ENCODE measurements around the gene KYNU. TPM values are rescaled to one million over a fixed set of nuclear protein-coding genes. Genes with fewer than 3 reads are reported as not detected.

KYNU gene
- total RNA-seq, 1 experiment from 2014 or later = 0.37 TPM

DNA sequence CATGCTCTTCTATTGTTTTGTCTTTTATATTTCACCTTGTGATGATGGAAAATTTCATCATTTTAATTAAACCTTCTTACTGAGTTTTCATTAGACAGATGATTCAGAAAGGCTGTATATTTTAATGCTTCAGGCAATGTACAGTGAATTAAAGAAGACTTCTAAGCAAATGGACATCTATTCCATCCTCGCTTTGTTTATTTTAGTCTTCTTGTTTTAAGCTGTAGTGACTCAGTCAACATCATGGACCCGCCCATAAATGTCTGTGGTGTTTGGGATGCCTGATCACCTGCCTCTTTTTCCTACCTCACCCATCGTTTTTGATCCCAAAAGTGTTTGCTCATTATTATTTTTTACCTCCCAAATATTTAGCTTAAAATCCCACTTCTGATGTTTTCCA lies 43.1 kb downstream of the KYNU start:
- no peak for DNase-seq
- Mint-ChIP-seq H3K9me3 (no peaks in the 10 kb centered on the region), H3K27ac (no peak overlapping the region), H3K4me1 (peaks cover 3 to 6% of the 10 kb centered on the region in 2 experiments; a peak in 2 of 4 replicates), H3K27me3 (ENCODE audit: low read depth) (no peaks in the 10 kb centered on the region), H3K36me3 (ENCODE audit: insufficient read depth in 1 of 3, low read depth in 3 of 3) (peaks cover 0 to 2% (median 0%) of the 10 kb centered on the region in 3 experiments; a peak in 1 of 7 replicates), H3K4me3 (no peak overlapping the region)
- Histone ChIP-seq H2BK12ac (ENCODE audit: insufficient read length, low read depth, low read length) (no peak overlapping the region), H3K4me1 (ENCODE audit: insufficient read depth, low read length) (peaks cover under 1% of the 10 kb centered on the region; the same call in 1 of the 2 replicates), H2AK5ac (ENCODE audit: insufficient read length, low read length) (no peak overlapping the region), H3T11ph (ENCODE audit: low read length) (no peak overlapping the region), H2BK120ac (ENCODE audit: low read depth, low read length, poor library complexity, severe bottlenecking) (no peak overlapping the region), H3K4me2 (ENCODE audit: insufficient read depth, insufficient read length, low read length) (no peak overlapping the region), H2BK20ac (ENCODE audit: low read depth, low read length, poor library complexity, severe bottlenecking) (no peak overlapping the region), H3K14ac (ENCODE audit: insufficient read depth, low read length) (no peak overlapping the region), H3K4ac (ENCODE audit: low read depth, low read length) (no peak overlapping the region), H2AFZ (ENCODE audit: low read length) (no peak overlapping the region), H3K79me2 (ENCODE audit: insufficient read depth, low read length) (no peaks in the 10 kb centered on the region), H3K9me3 (ENCODE audit: control insufficient read depth, low read depth, low read length) (no peaks in the 10 kb centered on the region), H3K56ac (ENCODE audit: insufficient read length, low read depth, low read length) (no peak overlapping the region), H4K20me1 (ENCODE audit: control insufficient read depth, insufficient read depth, insufficient read length) (no peaks in the 10 kb centered on the region), H3K79me1 (ENCODE audit: insufficient read depth, low read depth, low read length, poor library complexity, severe bottlenecking) (no peaks in the 10 kb centered on the region), H2BK5ac (ENCODE audit: insufficient read length, low read length) (no peak overlapping the region), H3K18ac (ENCODE audit: insufficient read length, low read depth, low read length) (no peak overlapping the region), H3K23ac (ENCODE audit: insufficient read length, low read depth, low read length) (no peak overlapping the region), H4K5ac (ENCODE audit: insufficient read length, low read depth, low read length) (no peak overlapping the region), H3K9ac (ENCODE audit: extremely low read depth, insufficient read length, low read length) (no peak overlapping the region), H3K23me2 (ENCODE audit: insufficient read length, low read depth, low read length, poor library complexity, severe bottlenecking) (no peaks in the 10 kb centered on the region), H4K91ac (ENCODE audit: insufficient read length, low read depth, low read length) (no peak overlapping the region), H4K8ac (replicated peaks; ENCODE audit: insufficient read length, low read depth, low read length) (no peak overlapping the region), H2BK15ac (ENCODE audit: low read depth, low read length) (no peak overlapping the region), H3K27ac (ENCODE audit: insufficient read length, low read depth, low read length) (no peak overlapping the region), H3K27me3 (ENCODE audit: insufficient read depth, low read length) (no peaks in the 10 kb centered on the region)
- TF ChIP-seq, protein P1, sequence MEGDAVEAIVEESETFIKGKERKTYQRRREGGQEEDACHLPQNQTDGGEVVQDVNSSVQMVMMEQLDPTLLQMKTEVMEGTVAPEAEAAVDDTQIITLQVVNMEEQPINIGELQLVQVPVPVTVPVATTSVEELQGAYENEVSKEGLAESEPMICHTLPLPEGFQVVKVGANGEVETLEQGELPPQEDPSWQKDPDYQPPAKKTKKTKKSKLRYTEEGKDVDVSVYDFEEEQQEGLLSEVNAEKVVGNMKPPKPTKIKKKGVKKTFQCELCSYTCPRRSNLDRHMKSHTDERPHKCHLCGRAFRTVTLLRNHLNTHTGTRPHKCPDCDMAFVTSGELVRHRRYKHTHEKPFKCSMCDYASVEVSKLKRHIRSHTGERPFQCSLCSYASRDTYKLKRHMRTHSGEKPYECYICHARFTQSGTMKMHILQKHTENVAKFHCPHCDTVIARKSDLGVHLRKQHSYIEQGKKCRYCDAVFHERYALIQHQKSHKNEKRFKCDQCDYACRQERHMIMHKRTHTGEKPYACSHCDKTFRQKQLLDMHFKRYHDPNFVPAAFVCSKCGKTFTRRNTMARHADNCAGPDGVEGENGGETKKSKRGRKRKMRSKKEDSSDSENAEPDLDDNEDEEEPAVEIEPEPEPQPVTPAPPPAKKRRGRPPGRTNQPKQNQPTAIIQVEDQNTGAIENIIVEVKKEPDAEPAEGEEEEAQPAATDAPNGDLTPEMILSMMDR (conservative IDR thresholded peaks at IDR 0.05) = no peak
- no CpG with 5 or more reads among the region's 3 CpGs for WGBS (ENCODE audit: extremely low coverage, insufficient read length, low lambda C conversion rate)

Data from H9 (cell line).